GM23248 (cell line): ENCODE data around the gene RABGAP1L.

Source experiments
- EZH2 ChIP-seq: fragments of 200-600 bp; sonication (generic); IDR thresholded peaks from 2 replicates; pipeline ENCODE4 v1.6.1; 2018; ENCODE audit warnings: antibody characterized with exemption, mild to moderate bottlenecking; ENCODE audit not compliant: insufficient read depth, poor library complexity, severe bottlenecking
- EZH2phosphoT487 ChIP-seq: fragments of 200-600 bp; sonication (generic); IDR thresholded peaks from 2 replicates; pipeline ENCODE4 v1.6.1; 2018; ENCODE audit warnings: antibody characterized with exemption, moderate library complexity, mild to moderate bottlenecking, low read depth; ENCODE audit not compliant: insufficient read depth

DNA sequence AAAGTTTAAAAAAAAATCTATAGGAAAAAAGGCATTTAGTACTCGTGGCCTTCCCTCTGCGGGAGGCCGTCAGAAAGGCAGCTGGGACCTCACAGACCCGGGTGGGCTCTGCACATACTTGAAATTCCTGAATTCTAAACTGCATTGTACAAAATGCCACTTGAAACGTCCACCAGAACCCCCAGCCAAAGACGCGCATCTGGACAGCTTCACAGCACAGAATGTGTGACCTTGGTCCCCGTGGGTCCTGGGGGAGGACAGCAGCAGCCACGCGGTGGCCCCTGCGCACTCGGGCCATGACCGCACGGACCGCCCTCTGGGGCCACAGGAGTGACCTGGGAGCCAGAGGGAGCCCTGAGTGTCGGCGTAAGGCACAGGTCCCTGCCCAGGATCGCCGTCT lies 884.5 kb downstream of the RABGAP1L start:
- TF ChIP-seq EZH2phosphoT487 (no peak), EZH2 (no peak)
